Measurements from ENCODE around the gene RNF113B. TPM values are rescaled to one million over a fixed set of nuclear protein-coding genes. Genes with fewer than 3 reads are reported as not detected.

RNF113B gene
- total and polyA plus RNA-seq, 2 experiments from 2014 or later = 0.19 TPM; not detected in 1

DNA sequence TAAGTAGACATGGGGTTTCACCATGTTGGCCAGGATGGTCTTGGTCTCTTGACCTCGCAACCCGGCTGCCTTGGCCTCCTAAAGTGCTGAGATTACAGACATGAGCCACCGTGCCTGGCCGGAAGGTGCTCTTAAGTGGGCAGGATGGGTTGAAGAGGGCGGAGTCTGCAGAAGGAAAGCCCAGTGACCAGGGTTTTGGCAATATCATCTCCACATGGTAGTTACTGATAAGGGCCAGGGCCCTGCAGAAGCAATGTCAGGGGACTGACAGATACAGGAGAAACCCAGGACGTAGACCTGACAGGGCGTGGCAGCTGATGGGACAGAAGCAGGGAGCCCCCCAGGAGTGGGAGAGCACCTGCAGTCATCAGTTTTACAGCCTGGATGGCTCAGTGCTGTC, 45.7 kb upstream of the RNF113B start:
- H3K27ac ChIP-seq (ENCODE audit: low read depth) = no peak overlapping the region
- Mint-ChIP-seq H3K36me3 (ENCODE audit: low read depth) (peaks cover 26% of the 10 kb centered on the region), H3K27me3 (ENCODE audit: insufficient read depth, low read depth, poor library complexity) (peaks cover 6% of the 10 kb centered on the region), H3K27ac (no peak overlapping the region), H3K9me3 (no peaks in the 10 kb centered on the region; the same call in 2 of the 3 replicates), H3K4me1 (peaks cover 15% of the 10 kb centered on the region), H3K4me3 (no peak overlapping the region)
- no peaks in the 10 kb centered on the region for H3F3A ChIP-seq (replicated peaks; ENCODE audit: low read depth)
- H3K4me2 ChIP-seq = no peak overlapping the region
- no peak overlapping the region for H3K4me3 ChIP-seq
- H4K20me1 ChIP-seq (replicated peaks; ENCODE audit: insufficient read depth) = peaks cover 6% of the 10 kb centered on the region
- ATAC-seq = no peak
- H3K36me3 ChIP-seq (ENCODE audit: insufficient read depth) = no peaks in the 10 kb centered on the region
- H2AFZ ChIP-seq = no peak overlapping the region
- H3K9me2 ChIP-seq (ENCODE audit: insufficient read depth) = no peaks in the 10 kb centered on the region
- TF ChIP-seq ZNF114 (CRISPR knock-in tag; IDR thresholded peaks at IDR 0.05) (no peak), EZH2phosphoT487 (IDR thresholded peaks at IDR 0.05; ENCODE audit: unreplicated experiment) (no peak), POLR2AphosphoS5 (IDR thresholded peaks at IDR 0.05; ENCODE audit: low read depth) (no peak), STAT1 (IDR thresholded peaks at IDR 0.05; ENCODE audit: unreplicated experiment) (no peak), EZH2 (IDR thresholded peaks at IDR 0.05; ENCODE audit: low read depth, unreplicated experiment) (no peak), NANOG (IDR thresholded peaks at IDR 0.05; ENCODE audit: borderline replicate concordance) (no peak), JUNB (IDR thresholded peaks at IDR 0.05; ENCODE audit: unreplicated experiment) (no peak), CREB1 (CRISPR knock-in tag; IDR thresholded peaks at IDR 0.05; ENCODE audit: low read depth) (no peak), ZNF331 (CRISPR knock-in tag; IDR thresholded peaks at IDR 0.05; ENCODE audit: low read depth) (no peak)
- TF ChIP-seq, protein P1, sequence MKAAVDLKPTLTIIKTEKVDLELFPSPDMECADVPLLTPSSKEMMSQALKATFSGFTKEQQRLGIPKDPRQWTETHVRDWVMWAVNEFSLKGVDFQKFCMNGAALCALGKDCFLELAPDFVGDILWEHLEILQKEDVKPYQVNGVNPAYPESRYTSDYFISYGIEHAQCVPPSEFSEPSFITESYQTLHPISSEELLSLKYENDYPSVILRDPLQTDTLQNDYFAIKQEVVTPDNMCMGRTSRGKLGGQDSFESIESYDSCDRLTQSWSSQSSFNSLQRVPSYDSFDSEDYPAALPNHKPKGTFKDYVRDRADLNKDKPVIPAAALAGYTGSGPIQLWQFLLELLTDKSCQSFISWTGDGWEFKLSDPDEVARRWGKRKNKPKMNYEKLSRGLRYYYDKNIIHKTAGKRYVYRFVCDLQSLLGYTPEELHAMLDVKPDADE (IDR thresholded peaks at IDR 0.05) = no peak
- TF ChIP-seq, protein P2, sequence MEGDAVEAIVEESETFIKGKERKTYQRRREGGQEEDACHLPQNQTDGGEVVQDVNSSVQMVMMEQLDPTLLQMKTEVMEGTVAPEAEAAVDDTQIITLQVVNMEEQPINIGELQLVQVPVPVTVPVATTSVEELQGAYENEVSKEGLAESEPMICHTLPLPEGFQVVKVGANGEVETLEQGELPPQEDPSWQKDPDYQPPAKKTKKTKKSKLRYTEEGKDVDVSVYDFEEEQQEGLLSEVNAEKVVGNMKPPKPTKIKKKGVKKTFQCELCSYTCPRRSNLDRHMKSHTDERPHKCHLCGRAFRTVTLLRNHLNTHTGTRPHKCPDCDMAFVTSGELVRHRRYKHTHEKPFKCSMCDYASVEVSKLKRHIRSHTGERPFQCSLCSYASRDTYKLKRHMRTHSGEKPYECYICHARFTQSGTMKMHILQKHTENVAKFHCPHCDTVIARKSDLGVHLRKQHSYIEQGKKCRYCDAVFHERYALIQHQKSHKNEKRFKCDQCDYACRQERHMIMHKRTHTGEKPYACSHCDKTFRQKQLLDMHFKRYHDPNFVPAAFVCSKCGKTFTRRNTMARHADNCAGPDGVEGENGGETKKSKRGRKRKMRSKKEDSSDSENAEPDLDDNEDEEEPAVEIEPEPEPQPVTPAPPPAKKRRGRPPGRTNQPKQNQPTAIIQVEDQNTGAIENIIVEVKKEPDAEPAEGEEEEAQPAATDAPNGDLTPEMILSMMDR (conservative IDR thresholded peaks at IDR 0.05; ENCODE audit: low read depth in 2 of 2) = no peak
- TF ChIP-seq, protein P3, sequence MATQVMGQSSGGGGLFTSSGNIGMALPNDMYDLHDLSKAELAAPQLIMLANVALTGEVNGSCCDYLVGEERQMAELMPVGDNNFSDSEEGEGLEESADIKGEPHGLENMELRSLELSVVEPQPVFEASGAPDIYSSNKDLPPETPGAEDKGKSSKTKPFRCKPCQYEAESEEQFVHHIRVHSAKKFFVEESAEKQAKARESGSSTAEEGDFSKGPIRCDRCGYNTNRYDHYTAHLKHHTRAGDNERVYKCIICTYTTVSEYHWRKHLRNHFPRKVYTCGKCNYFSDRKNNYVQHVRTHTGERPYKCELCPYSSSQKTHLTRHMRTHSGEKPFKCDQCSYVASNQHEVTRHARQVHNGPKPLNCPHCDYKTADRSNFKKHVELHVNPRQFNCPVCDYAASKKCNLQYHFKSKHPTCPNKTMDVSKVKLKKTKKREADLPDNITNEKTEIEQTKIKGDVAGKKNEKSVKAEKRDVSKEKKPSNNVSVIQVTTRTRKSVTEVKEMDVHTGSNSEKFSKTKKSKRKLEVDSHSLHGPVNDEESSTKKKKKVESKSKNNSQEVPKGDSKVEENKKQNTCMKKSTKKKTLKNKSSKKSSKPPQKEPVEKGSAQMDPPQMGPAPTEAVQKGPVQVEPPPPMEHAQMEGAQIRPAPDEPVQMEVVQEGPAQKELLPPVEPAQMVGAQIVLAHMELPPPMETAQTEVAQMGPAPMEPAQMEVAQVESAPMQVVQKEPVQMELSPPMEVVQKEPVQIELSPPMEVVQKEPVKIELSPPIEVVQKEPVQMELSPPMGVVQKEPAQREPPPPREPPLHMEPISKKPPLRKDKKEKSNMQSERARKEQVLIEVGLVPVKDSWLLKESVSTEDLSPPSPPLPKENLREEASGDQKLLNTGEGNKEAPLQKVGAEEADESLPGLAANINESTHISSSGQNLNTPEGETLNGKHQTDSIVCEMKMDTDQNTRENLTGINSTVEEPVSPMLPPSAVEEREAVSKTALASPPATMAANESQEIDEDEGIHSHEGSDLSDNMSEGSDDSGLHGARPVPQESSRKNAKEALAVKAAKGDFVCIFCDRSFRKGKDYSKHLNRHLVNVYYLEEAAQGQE (IDR thresholded peaks at IDR 0.05; ENCODE audit: unreplicated experiment) = no peak
- TF ChIP-seq, protein P4, sequence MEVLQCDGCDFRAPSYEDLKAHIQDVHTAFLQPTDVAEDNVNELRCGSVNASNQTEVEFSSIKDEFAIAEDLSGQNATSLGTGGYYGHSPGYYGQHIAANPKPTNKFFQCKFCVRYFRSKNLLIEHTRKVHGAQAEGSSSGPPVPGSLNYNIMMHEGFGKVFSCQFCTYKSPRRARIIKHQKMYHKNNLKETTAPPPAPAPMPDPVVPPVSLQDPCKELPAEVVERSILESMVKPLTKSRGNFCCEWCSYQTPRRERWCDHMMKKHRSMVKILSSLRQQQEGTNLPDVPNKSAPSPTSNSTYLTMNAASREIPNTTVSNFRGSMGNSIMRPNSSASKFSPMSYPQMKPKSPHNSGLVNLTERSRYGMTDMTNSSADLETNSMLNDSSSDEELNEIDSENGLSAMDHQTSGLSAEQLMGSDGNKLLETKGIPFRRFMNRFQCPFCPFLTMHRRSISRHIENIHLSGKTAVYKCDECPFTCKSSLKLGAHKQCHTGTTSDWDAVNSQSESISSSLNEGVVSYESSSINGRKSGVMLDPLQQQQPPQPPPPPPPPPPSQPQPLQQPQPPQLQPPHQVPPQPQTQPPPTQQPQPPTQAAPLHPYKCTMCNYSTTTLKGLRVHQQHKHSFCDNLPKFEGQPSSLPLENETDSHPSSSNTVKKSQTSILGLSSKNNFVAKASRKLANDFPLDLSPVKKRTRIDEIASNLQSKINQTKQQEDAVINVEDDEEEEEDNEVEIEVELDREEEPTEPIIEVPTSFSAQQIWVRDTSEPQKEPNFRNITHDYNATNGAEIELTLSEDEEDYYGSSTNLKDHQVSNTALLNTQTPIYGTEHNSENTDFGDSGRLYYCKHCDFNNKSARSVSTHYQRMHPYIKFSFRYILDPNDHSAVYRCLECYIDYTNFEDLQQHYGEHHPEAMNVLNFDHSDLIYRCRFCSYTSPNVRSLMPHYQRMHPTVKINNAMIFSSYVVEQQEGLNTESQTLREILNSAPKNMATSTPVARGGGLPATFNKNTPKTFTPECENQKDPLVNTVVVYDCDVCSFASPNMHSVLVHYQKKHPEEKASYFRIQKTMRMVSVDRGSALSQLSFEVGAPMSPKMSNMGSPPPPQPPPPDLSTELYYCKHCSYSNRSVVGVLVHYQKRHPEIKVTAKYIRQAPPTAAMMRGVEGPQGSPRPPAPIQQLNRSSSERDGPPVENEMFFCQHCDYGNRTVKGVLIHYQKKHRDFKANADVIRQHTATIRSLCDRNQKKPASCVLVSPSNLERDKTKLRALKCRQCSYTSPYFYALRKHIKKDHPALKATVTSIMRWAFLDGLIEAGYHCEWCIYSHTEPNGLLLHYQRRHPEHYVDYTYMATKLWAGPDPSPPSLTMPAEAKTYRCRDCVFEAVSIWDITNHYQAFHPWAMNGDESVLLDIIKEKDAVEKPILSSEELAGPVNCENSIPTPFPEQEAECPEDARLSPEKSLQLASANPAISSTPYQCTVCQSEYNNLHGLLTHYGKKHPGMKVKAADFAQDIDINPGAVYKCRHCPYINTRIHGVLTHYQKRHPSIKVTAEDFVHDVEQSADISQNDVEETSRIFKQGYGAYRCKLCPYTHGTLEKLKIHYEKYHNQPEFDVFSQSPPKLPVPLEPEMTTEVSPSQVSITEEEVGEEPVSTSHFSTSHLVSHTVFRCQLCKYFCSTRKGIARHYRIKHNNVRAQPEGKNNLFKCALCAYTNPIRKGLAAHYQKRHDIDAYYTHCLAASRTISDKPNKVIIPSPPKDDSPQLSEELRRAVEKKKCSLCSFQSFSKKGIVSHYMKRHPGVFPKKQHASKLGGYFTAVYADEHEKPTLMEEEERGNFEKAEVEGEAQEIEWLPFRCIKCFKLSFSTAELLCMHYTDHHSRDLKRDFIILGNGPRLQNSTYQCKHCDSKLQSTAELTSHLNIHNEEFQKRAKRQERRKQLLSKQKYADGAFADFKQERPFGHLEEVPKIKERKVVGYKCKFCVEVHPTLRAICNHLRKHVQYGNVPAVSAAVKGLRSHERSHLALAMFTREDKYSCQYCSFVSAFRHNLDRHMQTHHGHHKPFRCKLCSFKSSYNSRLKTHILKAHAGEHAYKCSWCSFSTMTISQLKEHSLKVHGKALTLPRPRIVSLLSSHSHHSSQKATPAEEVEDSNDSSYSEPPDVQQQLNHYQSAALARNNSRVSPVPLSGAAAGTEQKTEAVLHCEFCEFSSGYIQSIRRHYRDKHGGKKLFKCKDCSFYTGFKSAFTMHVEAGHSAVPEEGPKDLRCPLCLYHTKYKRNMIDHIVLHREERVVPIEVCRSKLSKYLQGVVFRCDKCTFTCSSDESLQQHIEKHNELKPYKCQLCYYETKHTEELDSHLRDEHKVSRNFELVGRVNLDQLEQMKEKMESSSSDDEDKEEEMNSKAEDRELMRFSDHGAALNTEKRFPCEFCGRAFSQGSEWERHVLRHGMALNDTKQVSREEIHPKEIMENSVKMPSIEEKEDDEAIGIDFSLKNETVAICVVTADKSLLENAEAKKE (CRISPR knock-in tag; IDR thresholded peaks at IDR 0.05) = no peak
- 0 out of 2 replicates have a peak, but pooled peaks cover 4% of the 10 kb centered on the region for H3K4me1 ChIP-seq (ENCODE audit: insufficient read depth)
- no peak for DNase-seq (ENCODE audit: low spot score)
- peaks cover 80% of the 10 kb centered on the region for H3K79me2 ChIP-seq (replicated peaks; ENCODE audit: insufficient read depth)
- H3K27me3 ChIP-seq (ENCODE audit: insufficient read depth) = no peaks in the 10 kb centered on the region
